ENCODE data around the gene GRM5.

Gene GRM5

GRCh38 chr11:88579466-88579865 is 486.3 kb downstream of the GRM5 start:
- TF ChIP-seq CTCF (IDR thresholded peaks at IDR 0.05): no peak

- TF ChIP-seq CTCF (IDR thresholded peaks at IDR 0.05): no peak
Observed at GRCh38 chr11:88576741-88577140, 489.0 kb downstream of the GRM5 start.

- no peak for TF ChIP-seq CTCF (IDR thresholded peaks at IDR 0.05)
Observed at GRCh38 chr11:88575916-88576315, 489.9 kb downstream of the GRM5 start.

GRCh38 chr11:88569342-88569741 is 496.4 kb downstream of the GRM5 start:
- TF ChIP-seq CTCF (IDR thresholded peaks at IDR 0.05): no peak

- no peak for TF ChIP-seq CTCF (IDR thresholded peaks at IDR 0.05)
Observed at GRCh38 chr11:88555829-88556202, 510.0 kb downstream of the GRM5 start.

- no peak for TF ChIP-seq CTCF (IDR thresholded peaks at IDR 0.05)
Observed at GRCh38 chr11:88555018-88555828, 510.6 kb downstream of the GRM5 start.

- TF ChIP-seq CTCF (IDR thresholded peaks at IDR 0.05): no peak
Observed at GRCh38 chr11:88553204-88553603, 512.6 kb downstream of the GRM5 start.

All from LNCAP (cell line).